Transverse colon (tissue), 4 donors: Measurements from ENCODE around the gene S100A10. TPM values are rescaled to one million over a fixed set of nuclear protein-coding genes. Genes with fewer than 3 reads are reported as not detected.

Source experiments
- DNase-seq: peaks from one replicate; pipeline ENCODE4 v3.0.0-alpha.2; 2019
- H3K27ac ChIP-seq, 4 donors: fragments of 200-600 bp; sonication (generic); 2 replicates each; pipeline ENCODE4 v1.5.1; 2016 to 2018; ENCODE audit warnings: inconsistent platforms in 4 of 4
- H3K27me3 ChIP-seq: fragments of 200-600 bp; sonication (generic); 2 replicates; pipeline ENCODE4 v1.5.1; 2017; ENCODE audit warnings: inconsistent platforms
- H3K36me3 ChIP-seq, 4 donors: fragments of 200-600 bp; sonication (generic); 2 replicates each; pipeline ENCODE4 v1.5.1; 2017 to 2019; ENCODE audit warnings: inconsistent platforms in 4 of 4
- H3K4me1 ChIP-seq, 4 donors: fragments of 200-600 bp; sonication (generic); 2 replicates each; pipeline ENCODE4 v1.5.1; 2017 to 2020; ENCODE audit warnings: inconsistent platforms in 4 of 4
- H3K4me3 ChIP-seq, 4 donors: fragments of 200-600 bp; sonication (generic); 1 replicate in 1 of 4; 2 replicates in 3 of 4; pipeline versions ENCODE4 v1.5.1 to v1.6.1; 2017 to 2019; ENCODE audit warnings: inconsistent platforms in 4 of 4
- H3K9me3 ChIP-seq, 2 donors: fragments of 200-600 bp; sonication (generic); 2 replicates each; pipeline ENCODE4 v1.5.1; 2017 to 2019; ENCODE audit warnings: inconsistent platforms in 2 of 2
- CTCF ChIP-seq, 5 experiments: fragments of 200-600 bp in 3 of 5; fragments of 450-650 bp in 2 of 5; sonication (generic) in 3 of 5; IDR thresholded peaks; 1 replicate in 2 of 5; 2 replicates in 3 of 5; pipeline ENCODE4 v1.5.1; 2016 to 2017; ENCODE audit warnings: antibody characterized with exemption in 5 of 5, inconsistent platforms in 3 of 5, mild to moderate bottlenecking in 2 of 5, moderate library complexity in 1 of 5
- EP300 ChIP-seq: sonication (generic); formaldehyde crosslinking; IDR thresholded peaks from one replicate; pipeline ENCODE4 v1.6.1; 2017; ENCODE audit warnings: antibody characterized with exemption, low read depth
- POLR2A ChIP-seq: fragments of 450-650 bp; IDR thresholded peaks from one replicate; pipeline ENCODE4 v1.6.1; 2016; ENCODE audit warnings: antibody characterized with exemption, mild to moderate bottlenecking, moderate library complexity
- POLR2AphosphoS5 ChIP-seq, 3 donors: sonication (generic); formaldehyde crosslinking; IDR thresholded peaks; one replicate each; pipeline ENCODE4 v1.6.1; 2016; ENCODE audit warnings: antibody characterized with exemption in 3 of 3
- WGBS, 2 donors: methylation state at CpG; one replicate each; pipeline ENCODE4 v1.1.5; 2018; ENCODE audit warnings: low coverage in 1 of 2; 5-methylcytosine and 5-hydroxymethylcytosine counted together
- in situ Hi-C, 4 donors: fragments of 200-750 bp; cut with MboI; loops; one replicate each; pipeline versions ENCODE4 v1.15.0 to v1.15.1; 2017; ENCODE audit warnings: low sequenced_read_pairs in 3 of 4, low pct_ligation_motif_present in 1 of 4, low pct_unique_long_range_greater_than_20kb in 1 of 4
- intact Hi-C: fragments of 100-400 bp; cut with DNase I; formaldehyde crosslinking; loops from one replicate; pipeline ENCODE4 v1.15.1; 2023; ENCODE audit warnings: low total_unique reads
- total RNA-seq, 4 donors: library from RNA; depleted of rRNA; stranded (reverse); fragments of >200 nt; gene quantifications; one replicate each; pipeline ENCODE4 v1.1.0, GENCODE V29; 2016

The S100A10 gene
- total RNA-seq, 4 donors from 2014 or later = 59.1 to 289 (median 251) TPM

GRCh38 chr1:152007047-152007446 lies 13.4 kb upstream of the S100A10 start:
- Histone ChIP-seq H3K4me1 (peaks cover 0 to under 1% (median 0%) of the 10 kb centered on the region in 4 donors), H3K27me3 (no peaks in the 10 kb centered on the region), H3K36me3 (no peaks in the 10 kb centered on the region), H3K27ac (no peak overlapping the region), H3K4me3 (no peak overlapping the region), H3K9me3 (no peaks in the 10 kb centered on the region)
- in situ Hi-C loops (loop anchor here in 2 of 4 donors (25.0 kb wide), 1 partner anchor 95 kb away; the partner anchor contains the start of gene THEM4 (in 2 of the 2)), intact Hi-C loops (no loop called here)
- no peak for DNase-seq
- WGBS, 2 donors = 44 to 63% methylated on average over 2 of the region's 2 CpGs
- TF ChIP-seq CTCF (IDR thresholded peaks at IDR 0.05) (no peak), EP300 (no peak), POLR2A (no peak), POLR2AphosphoS5 (IDR thresholded peaks at IDR 0.05) (no peak)

DNA sequence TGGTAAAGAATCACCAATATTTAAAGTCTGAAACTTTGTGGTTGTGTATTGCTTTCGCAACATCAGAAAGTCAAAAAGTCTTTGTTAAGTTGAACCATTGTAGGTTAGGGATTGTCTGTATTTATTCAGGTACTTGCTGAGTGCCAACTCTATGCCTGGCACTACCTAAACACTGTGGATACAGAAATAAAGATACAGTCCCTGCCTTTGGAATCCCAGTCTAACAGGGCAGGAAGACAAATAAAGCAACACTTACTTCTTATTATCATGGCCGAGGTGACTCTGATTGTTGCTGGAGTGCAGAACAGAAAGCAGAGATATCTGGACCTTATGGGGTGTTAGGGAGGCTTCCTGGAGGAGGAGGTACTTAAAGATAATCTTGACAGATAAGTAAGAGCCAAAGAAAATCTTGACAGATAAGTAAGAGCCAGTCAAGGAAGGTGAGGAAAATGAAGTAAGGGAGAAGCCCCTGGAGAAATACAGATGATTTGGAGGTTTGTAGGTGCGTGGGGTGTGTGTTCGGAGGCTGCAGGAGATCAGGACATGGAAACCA lies 11.8 kb upstream of the S100A10 start:
- no peak for DNase-seq
- no peaks in the 10 kb centered on the region for H3K27me3 ChIP-seq
- no peak for TF ChIP-seq EP300
- TF ChIP-seq POLR2A = no peak
- no peak for TF ChIP-seq POLR2AphosphoS5 (IDR thresholded peaks at IDR 0.05)
- TF ChIP-seq CTCF (IDR thresholded peaks at IDR 0.05) = no peak
- intact Hi-C loops = no loop called here
- no peak overlapping the region for H3K4me3 ChIP-seq
- H3K27ac ChIP-seq = no peak overlapping the region
- peaks cover 0 to 15% (median 2%) of the 10 kb centered on the region in 4 donors for H3K4me1 ChIP-seq
- no peaks in the 10 kb centered on the region for H3K9me3 ChIP-seq
- in situ Hi-C loops = loop anchor here in 2 of 4 donors (25.0 kb wide), 1 partner anchor 93 kb away; the partner anchor contains the start of gene THEM4 (in 2 of the 2)
- WGBS, 2 donors = 51 to 67% methylated on average over 3 to 4 of the region's 4 CpGs
- H3K36me3 ChIP-seq = no peaks in the 10 kb centered on the region

DNA sequence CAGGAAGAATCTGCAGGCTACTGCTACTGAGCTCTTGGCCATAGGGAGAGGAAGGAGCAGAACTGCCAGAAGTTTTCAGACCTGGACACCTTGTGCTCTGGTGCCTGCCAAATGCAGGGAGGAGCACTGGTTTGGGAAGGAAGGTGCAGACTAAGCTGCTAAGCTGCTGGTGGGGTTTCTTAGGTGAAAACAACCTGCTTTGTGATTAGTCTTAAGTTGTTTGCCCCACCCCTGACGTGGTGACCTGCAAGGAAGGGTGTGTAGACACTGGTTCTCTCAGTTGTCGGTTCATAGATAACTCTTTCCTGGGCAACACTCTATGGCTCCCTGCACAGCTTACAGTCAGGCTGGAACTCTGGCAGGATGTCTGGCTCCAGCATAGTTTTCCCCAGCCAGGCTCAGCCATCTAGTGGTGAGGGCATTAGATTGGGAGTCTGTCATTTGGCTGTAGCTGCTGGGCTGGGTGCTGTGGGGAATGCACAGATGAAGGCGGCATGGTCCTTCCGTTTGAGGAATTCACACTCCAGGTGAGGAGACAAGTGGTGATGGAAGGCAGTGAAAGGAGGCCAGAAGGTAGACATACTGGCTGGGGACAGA lies 10.3 kb upstream of the S100A10 start:
- DNase-seq = no peak
- no peak overlapping the region for H3K27ac ChIP-seq
- TF ChIP-seq POLR2A (no peak), POLR2AphosphoS5 (IDR thresholded peaks at IDR 0.05) (no peak), EP300 (no peak), CTCF (IDR thresholded peaks at IDR 0.05) (no peak)
- no peaks in the 10 kb centered on the region for H3K27me3 ChIP-seq
- 60% methylated on average over 4 of the region's 4 CpGs; no CpG with 5 or more reads in 1 of the 2 donors for WGBS, 2 donors
- H3K36me3 ChIP-seq = no peaks in the 10 kb centered on the region
- intact Hi-C loops (no loop called here), in situ Hi-C loops (loop anchor here in 2 of 4 donors (25.0 kb wide), 1 partner anchor 92 kb away; the partner anchor contains the start of gene THEM4 (in 2 of the 2))
- H3K9me3 ChIP-seq = no peaks in the 10 kb centered on the region
- H3K4me3 ChIP-seq = no peak overlapping the region
- peaks cover 0 to 15% (median 2%) of the 10 kb centered on the region in 4 donors for H3K4me1 ChIP-seq

GRCh38 chr1:152002960-152003359 lies 9.3 kb upstream of the S100A10 start:
- H3K4me3 ChIP-seq = no peak overlapping the region
- intact Hi-C loops = no loop called here
- no peaks in the 10 kb centered on the region for H3K9me3 ChIP-seq
- H3K27ac ChIP-seq = no peak overlapping the region
- TF ChIP-seq POLR2A (no peak), EP300 (no peak), CTCF (IDR thresholded peaks at IDR 0.05) (no peak), POLR2AphosphoS5 (IDR thresholded peaks at IDR 0.05) (no peak)
- peaks cover 0 to 15% (median 2%) of the 10 kb centered on the region in 4 donors for H3K4me1 ChIP-seq
- WGBS, 2 donors = 73% methylated on average over 3 of the region's 3 CpGs; no CpG with 5 or more reads in 1 of the 2 donors
- no peaks in the 10 kb centered on the region for H3K36me3 ChIP-seq
- H3K27me3 ChIP-seq = no peaks in the 10 kb centered on the region
- in situ Hi-C loops = loop anchor here in 2 of 4 donors (25.0 kb wide), 1 partner anchor 91 kb away; the partner anchor contains the start of gene THEM4 (in 2 of the 2)
- no peak for DNase-seq
